Transverse colon (tissue), 4 donors: ENCODE results near the gene AARS1.

Experiments
- EP300 ChIP-seq: sonication (generic); formaldehyde crosslinking; IDR thresholded peaks from one replicate; pipeline ENCODE4 v1.6.1; 2017; ENCODE audit warnings: antibody characterized with exemption, low read depth
- POLR2A ChIP-seq: fragments of 450-650 bp; IDR thresholded peaks from one replicate; pipeline ENCODE4 v1.6.1; 2016; ENCODE audit warnings: antibody characterized with exemption, mild to moderate bottlenecking, moderate library complexity
- POLR2AphosphoS5 ChIP-seq, 3 donors: sonication (generic); formaldehyde crosslinking; IDR thresholded peaks; one replicate each; pipeline ENCODE4 v1.6.1; 2016; ENCODE audit warnings: antibody characterized with exemption in 3 of 3
- TF ChIP-seq, protein P1 (sequence below), 5 experiments: fragments of 200-600 bp in 3 of 5; fragments of 450-650 bp in 2 of 5; sonication (generic) in 3 of 5; IDR thresholded peaks; 1 replicate in 2 of 5; 2 replicates in 3 of 5; pipeline ENCODE4 v1.5.1; 2016 to 2017; ENCODE audit warnings: antibody characterized with exemption in 5 of 5, inconsistent platforms in 3 of 5, mild to moderate bottlenecking in 2 of 5, moderate library complexity in 1 of 5

- TF ChIP-seq, protein P1, sequence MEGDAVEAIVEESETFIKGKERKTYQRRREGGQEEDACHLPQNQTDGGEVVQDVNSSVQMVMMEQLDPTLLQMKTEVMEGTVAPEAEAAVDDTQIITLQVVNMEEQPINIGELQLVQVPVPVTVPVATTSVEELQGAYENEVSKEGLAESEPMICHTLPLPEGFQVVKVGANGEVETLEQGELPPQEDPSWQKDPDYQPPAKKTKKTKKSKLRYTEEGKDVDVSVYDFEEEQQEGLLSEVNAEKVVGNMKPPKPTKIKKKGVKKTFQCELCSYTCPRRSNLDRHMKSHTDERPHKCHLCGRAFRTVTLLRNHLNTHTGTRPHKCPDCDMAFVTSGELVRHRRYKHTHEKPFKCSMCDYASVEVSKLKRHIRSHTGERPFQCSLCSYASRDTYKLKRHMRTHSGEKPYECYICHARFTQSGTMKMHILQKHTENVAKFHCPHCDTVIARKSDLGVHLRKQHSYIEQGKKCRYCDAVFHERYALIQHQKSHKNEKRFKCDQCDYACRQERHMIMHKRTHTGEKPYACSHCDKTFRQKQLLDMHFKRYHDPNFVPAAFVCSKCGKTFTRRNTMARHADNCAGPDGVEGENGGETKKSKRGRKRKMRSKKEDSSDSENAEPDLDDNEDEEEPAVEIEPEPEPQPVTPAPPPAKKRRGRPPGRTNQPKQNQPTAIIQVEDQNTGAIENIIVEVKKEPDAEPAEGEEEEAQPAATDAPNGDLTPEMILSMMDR (IDR thresholded peaks at IDR 0.05) = no peak
- TF ChIP-seq POLR2AphosphoS5 (IDR thresholded peaks at IDR 0.05) (no peak), POLR2A (no peak), EP300 (no peak)
These were observed 13.4 kb upstream of the AARS1 start for GRCh38 chr16:70302745-70303144.
